Thyroid gland (tissue), 4 donors: Measurements from ENCODE around the gene LDLRAD4.

ENCODE experiments used
- POLR2A ChIP-seq, 2 donors: fragments of 450-650 bp; IDR thresholded peaks; one replicate each; pipeline ENCODE4 v1.6.1; 2017; ENCODE audit warnings: antibody characterized with exemption in 2 of 2, mild to moderate bottlenecking in 2 of 2, moderate library complexity in 1 of 2
- TF ChIP-seq, protein P1 (sequence below), 6 experiments: fragments of 200-600 bp in 3 of 6; fragments of 450-650 bp in 3 of 6; sonication (generic) in 3 of 6; IDR thresholded peaks; one replicate each; pipeline ENCODE4 v1.5.1; 2016 to 2019; ENCODE audit warnings: antibody characterized with exemption in 6 of 6, mild to moderate bottlenecking in 2 of 6, inconsistent platforms in 1 of 6, moderate library complexity in 1 of 6

DNA sequence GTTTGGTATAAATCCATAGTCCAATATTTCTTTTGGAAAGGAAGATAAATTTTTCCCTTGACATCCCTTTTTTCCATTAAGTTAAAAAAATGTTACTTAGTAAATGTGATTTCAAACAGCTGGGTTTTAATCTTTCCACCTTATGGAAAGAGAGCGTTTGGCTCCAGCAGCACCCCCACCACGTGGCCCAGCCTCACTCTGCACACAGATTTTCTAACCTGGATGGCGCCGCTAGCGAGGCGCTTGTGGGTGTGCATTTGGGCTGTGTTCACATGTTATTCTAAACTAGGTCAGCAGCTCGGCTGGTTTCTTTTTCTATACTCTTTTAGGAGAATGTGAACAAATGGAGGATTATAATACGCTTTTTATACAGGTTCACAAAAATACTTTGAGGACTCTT is 218.0 kb downstream of the LDLRAD4 start:
- TF ChIP-seq, protein P1, sequence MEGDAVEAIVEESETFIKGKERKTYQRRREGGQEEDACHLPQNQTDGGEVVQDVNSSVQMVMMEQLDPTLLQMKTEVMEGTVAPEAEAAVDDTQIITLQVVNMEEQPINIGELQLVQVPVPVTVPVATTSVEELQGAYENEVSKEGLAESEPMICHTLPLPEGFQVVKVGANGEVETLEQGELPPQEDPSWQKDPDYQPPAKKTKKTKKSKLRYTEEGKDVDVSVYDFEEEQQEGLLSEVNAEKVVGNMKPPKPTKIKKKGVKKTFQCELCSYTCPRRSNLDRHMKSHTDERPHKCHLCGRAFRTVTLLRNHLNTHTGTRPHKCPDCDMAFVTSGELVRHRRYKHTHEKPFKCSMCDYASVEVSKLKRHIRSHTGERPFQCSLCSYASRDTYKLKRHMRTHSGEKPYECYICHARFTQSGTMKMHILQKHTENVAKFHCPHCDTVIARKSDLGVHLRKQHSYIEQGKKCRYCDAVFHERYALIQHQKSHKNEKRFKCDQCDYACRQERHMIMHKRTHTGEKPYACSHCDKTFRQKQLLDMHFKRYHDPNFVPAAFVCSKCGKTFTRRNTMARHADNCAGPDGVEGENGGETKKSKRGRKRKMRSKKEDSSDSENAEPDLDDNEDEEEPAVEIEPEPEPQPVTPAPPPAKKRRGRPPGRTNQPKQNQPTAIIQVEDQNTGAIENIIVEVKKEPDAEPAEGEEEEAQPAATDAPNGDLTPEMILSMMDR (IDR thresholded peaks at IDR 0.05) = no peak
- TF ChIP-seq POLR2A (IDR thresholded peaks at IDR 0.05) = no peak
